IMR-90 (cell line): ENCODE measurements around the gene ATP9B. TPM values are rescaled to one million over a fixed set of nuclear protein-coding genes. Genes with fewer than 3 reads are reported as not detected.

ENCODE experiments used
- ATAC-seq: fragments of 200-7000 bp; cut with Tn5 transposase; 2 replicates; pipeline ENCODE4 v1.9.1; 2020; ENCODE audit warnings: low read depth, mild to moderate bottlenecking, moderate library complexity
- BruUV-seq: library from RNA; stranded (reverse); fragments of 400-500 nt; replicated peaks from 2 replicates; lab custom pipeline; 2021; lab: Mats Ljungman, UMichigan
- CTCF ChIA-PET: fragments of 300-600 bp; formaldehyde crosslinking; extraction: SDS; loops from one replicate; lab custom pipeline; 2021; ENCODE audit warnings: antibody characterized with exemption; lab: Yijun Ruan, JAX
- POLR2A ChIA-PET: fragments of 300-600 bp; sonication (Branson Sonifier 250); formaldehyde crosslinking; loops from one replicate; lab custom pipeline; 2022; ENCODE audit warnings: antibody characterized with exemption; ENCODE audit not compliant: unreplicated experiment; lab: Charles Lee
- DNase-seq: peaks from one replicate; pipeline ENCODE4 v3.0.0; 2013
- H2AFZ ChIP-seq: replicated peaks from 2 replicates; pipeline ENCODE3; 2013; ENCODE audit warnings: low read length, mild to moderate bottlenecking; ENCODE audit not compliant: poor library complexity
- H2AK5ac ChIP-seq: 2 replicates; pipeline ENCODE4 v1.6.1; 2013; ENCODE audit warnings: low read depth, low read length, inconsistent platforms
- H2AK9ac ChIP-seq: replicated peaks from 2 replicates; pipeline ENCODE3; 2013; ENCODE audit warnings: mild to moderate bottlenecking, low read depth, low read length, moderate library complexity; ENCODE audit not compliant: poor library complexity
- H2BK120ac ChIP-seq: 2 replicates; pipeline ENCODE4 v1.6.1; 2013; ENCODE audit warnings: low read depth, low read length, inconsistent platforms
- H2BK15ac ChIP-seq: 3 replicates; pipeline ENCODE4 v1.6.1; 2013; ENCODE audit warnings: low read depth, low read length, inconsistent platforms
- H2BK20ac ChIP-seq: 2 replicates; pipeline ENCODE4 v1.6.1; 2013; ENCODE audit warnings: low read depth, mild to moderate bottlenecking, inconsistent platforms, low read length, moderate library complexity
- H2BK5ac ChIP-seq: 2 replicates; pipeline ENCODE4 v1.6.1; 2013; ENCODE audit warnings: mild to moderate bottlenecking, low read depth, low read length, inconsistent platforms; ENCODE audit not compliant: poor library complexity, severe bottlenecking
- H3K14ac ChIP-seq: replicated peaks from 2 replicates; pipeline ENCODE4 v1.6.1; 2013; ENCODE audit warnings: low read depth, low read length, inconsistent platforms
- H3K18ac ChIP-seq: 2 replicates; pipeline ENCODE4 v1.6.1; 2013; ENCODE audit warnings: low read depth, low read length, control low read depth
- H3K23ac ChIP-seq: 2 replicates; pipeline ENCODE4 v1.6.1; 2013; ENCODE audit warnings: low read depth, low read length, inconsistent platforms
- H3K27ac ChIP-seq: 2 replicates; pipeline ENCODE4 v1.5.1; 2013; ENCODE audit warnings: mild to moderate bottlenecking, control low read depth, low read length; ENCODE audit not compliant: insufficient read depth
- H3K27me3 ChIP-seq: 2 replicates; pipeline ENCODE4 v1.6.1; 2013; ENCODE audit warnings: low read length; ENCODE audit not compliant: control insufficient read depth, insufficient read depth
- H3K36me3 ChIP-seq: 2 replicates; pipeline ENCODE4 v1.6.1; 2013; ENCODE audit warnings: low read length, mixed read lengths; ENCODE audit not compliant: control insufficient read depth, insufficient read depth
- H3K4ac ChIP-seq: 2 replicates; pipeline ENCODE4 v1.6.1; 2013; ENCODE audit warnings: low read depth, low read length, inconsistent platforms
- H3K4me1 ChIP-seq: 2 replicates; pipeline ENCODE4 v1.6.1; 2013; ENCODE audit warnings: low read length, mixed read lengths; ENCODE audit not compliant: control insufficient read depth, insufficient read depth
- H3K4me2 ChIP-seq: 2 replicates; pipeline ENCODE4 v1.6.1; 2013; ENCODE audit warnings: low read depth, mild to moderate bottlenecking, control low read depth, low read length, moderate library complexity
- H3K4me3 ChIP-seq: 2 replicates; pipeline ENCODE4 v1.5.1; 2013; ENCODE audit warnings: low read depth, mild to moderate bottlenecking, control low read depth, low read length, moderate library complexity; ENCODE audit not compliant: insufficient read depth
- H3K56ac ChIP-seq: 2 replicates; pipeline ENCODE4 v1.6.1; 2013; ENCODE audit warnings: low read length, inconsistent platforms; ENCODE audit not compliant: insufficient read depth; ENCODE audit errors: extremely low read depth
- H3K79me1 ChIP-seq, 2 experiments: 2 replicates each; pipeline ENCODE4 v1.6.1; 2013; ENCODE audit warnings: low read length in 2 of 2, inconsistent platforms in 1 of 2, low read depth in 1 of 2
- H3K9ac ChIP-seq: 2 replicates; pipeline ENCODE4 v1.6.1; 2013; ENCODE audit warnings: low read depth, low read length, control low read depth
- H3K9me1 ChIP-seq: 2 replicates; pipeline ENCODE4 v1.6.1; 2013; ENCODE audit warnings: low read length, inconsistent platforms; ENCODE audit not compliant: insufficient read depth
- H3K9me3 ChIP-seq: 2 replicates; pipeline ENCODE4 v1.6.1; 2013; ENCODE audit warnings: low read length; ENCODE audit not compliant: control insufficient read depth, insufficient read depth
- H4K20me1 ChIP-seq: 2 replicates; pipeline ENCODE4 v1.6.1; 2013; ENCODE audit warnings: low read length, inconsistent platforms; ENCODE audit not compliant: insufficient read depth
- H4K5ac ChIP-seq: 2 replicates; pipeline ENCODE4 v1.6.1; 2013; ENCODE audit warnings: mild to moderate bottlenecking, low read depth, low read length, control low read depth
- H4K8ac ChIP-seq, 2 experiments: 2 replicates each; pipeline ENCODE4 v1.6.1; 2013; ENCODE audit warnings: low read depth in 2 of 2, low read length in 2 of 2, control low read depth in 1 of 2, inconsistent platforms in 1 of 2
- H4K91ac ChIP-seq: 2 replicates; pipeline ENCODE4 v1.6.1; 2013; ENCODE audit warnings: low read depth, low read length, inconsistent platforms; ENCODE audit not compliant: insufficient read depth
- BHLHE40 ChIP-seq: fragments of 150-350 bp; IDR thresholded peaks from 2 replicates; pipeline ENCODE4 v1.6.1; 2016; ENCODE audit warnings: mild to moderate bottlenecking, low read depth, low read length
- CEBPB ChIP-seq: IDR thresholded peaks from 2 replicates; pipeline ENCODE4 v1.6.1; 2012; ENCODE audit warnings: low read depth, low read length, improper control_type of control experiment
- CHD1 ChIP-seq: IDR thresholded peaks from 2 replicates; pipeline ENCODE4 v1.6.1; 2012; ENCODE audit warnings: low read depth, low read length, improper control_type of control experiment
- FOS ChIP-seq: fragments of 150-350 bp; IDR thresholded peaks from 2 replicates; pipeline ENCODE4 v1.6.1; 2016; ENCODE audit warnings: low read depth, low read length
- MAFK ChIP-seq: IDR thresholded peaks from 2 replicates; pipeline ENCODE4 v1.6.1; 2012; ENCODE audit warnings: low read depth, low read length, improper control_type of control experiment
- MAZ ChIP-seq: IDR thresholded peaks from 2 replicates; pipeline ENCODE4 v1.6.1; 2012; ENCODE audit warnings: low read depth, mild to moderate bottlenecking, low read length, improper control_type of control experiment, moderate library complexity, borderline replicate concordance
- MXI1 ChIP-seq: IDR thresholded peaks from 2 replicates; pipeline ENCODE4 v1.6.1; 2012; ENCODE audit warnings: low read depth, mild to moderate bottlenecking, low read length, moderate library complexity, borderline replicate concordance
- NFE2L2 ChIP-seq: fragments of 150-350 bp; IDR thresholded peaks from 2 replicates; pipeline ENCODE4 v1.6.1; 2016; ENCODE audit warnings: low read depth, mild to moderate bottlenecking, low read length
- POLR2A ChIP-seq: IDR thresholded peaks from 2 replicates; pipeline ENCODE4 v1.6.1; 2012; ENCODE audit warnings: mild to moderate bottlenecking, low read depth, low read length
- RAD21 ChIP-seq: IDR thresholded peaks from 2 replicates; pipeline ENCODE4 v1.6.1; 2012; ENCODE audit warnings: low read length, improper control_type of control experiment
- RCOR1 ChIP-seq: IDR thresholded peaks from 2 replicates; pipeline ENCODE4 v1.6.1; 2012; ENCODE audit warnings: mild to moderate bottlenecking, low read length, improper control_type of control experiment; ENCODE audit not compliant: insufficient replicate concordance
- RFX5 ChIP-seq: IDR thresholded peaks from 2 replicates; pipeline ENCODE4 v1.8.0; 2012; ENCODE audit warnings: low read depth, mild to moderate bottlenecking, low read length, moderate library complexity
- SMC3 ChIP-seq: fragments of 150-350 bp; IDR thresholded peaks from 2 replicates; pipeline ENCODE4 v1.6.1; 2016; ENCODE audit warnings: low read depth, mild to moderate bottlenecking, antibody characterized with exemption, low read length, moderate library complexity
- WGBS, 2 experiments: methylation state at CpG; one replicate each; pipeline versions ENCODE4 v1.1.5 to v1.1.7; 2013; ENCODE audit warnings: missing lambda C conversion rate in 2 of 2; ENCODE audit not compliant: insufficient read length in 1 of 2; ENCODE audit errors: extremely low coverage in 2 of 2; 5-methylcytosine and 5-hydroxymethylcytosine counted together
- dilution Hi-C: fragments of 300-500 bp; cut with HindIII; formaldehyde crosslinking; loops from one replicate; pipeline ENCODE4 v1.14.3; 2018; ENCODE audit warnings: low sequenced_read_pairs; ENCODE audit not compliant: unreplicated experiment
- in situ Hi-C: fragments of 300-500 bp; cut with MboI; formaldehyde crosslinking; loops from 3 replicates; pipeline ENCODE4 v1.14.3; 2019; ENCODE audit warnings: low sequenced_read_pairs, inconsistent platforms, mixed read lengths
- intact Hi-C: fragments of 100-400 bp; cut with micrococcal nuclease; formaldehyde crosslinking; loops from 2 replicates; pipeline ENCODE4 v1.10.0; 2022
- polyA plus RNA-seq, 3 experiments: library from polyadenylated mRNA; depleted of rRNA; stranded (reverse); fragments of >200 nt; gene quantifications; 2 replicates each; pipeline ENCODE4 v1.2.3, GENCODE V29; 2012; ENCODE audit warnings: low replicate concordance in 1 of 3
- total RNA-seq: library from RNA; depleted of rRNA; stranded (reverse); fragments of >200 nt; gene quantifications from 2 replicates; pipeline ENCODE4 v1.2.3, GENCODE V29; 2012
- TF ChIP-seq, protein P1 (sequence below): conservative IDR thresholded peaks from 2 replicates; pipeline ENCODE4 v1.5.1; 2012; ENCODE audit warnings: mild to moderate bottlenecking, low read depth, low read length, improper control_type of control experiment
- TF ChIP-seq, protein P2 (sequence below): fragments of 150-350 bp; IDR thresholded peaks from 2 replicates; pipeline ENCODE4 v1.6.1; 2017; ENCODE audit warnings: mild to moderate bottlenecking, antibody characterized with exemption, low read length, low read depth
- TF ChIP-seq, protein P3 (sequence below): fragments of 150-350 bp; IDR thresholded peaks from 2 replicates; pipeline ENCODE4 v1.6.1; 2016; ENCODE audit warnings: low read depth, mild to moderate bottlenecking, low read length, moderate library complexity, borderline replicate concordance

ATP9B gene
- total and polyA plus RNA-seq, 2 of the 4 experiments (the other 2 are of a cell fraction), result 11.0 to 11.5 TPM

DNA sequence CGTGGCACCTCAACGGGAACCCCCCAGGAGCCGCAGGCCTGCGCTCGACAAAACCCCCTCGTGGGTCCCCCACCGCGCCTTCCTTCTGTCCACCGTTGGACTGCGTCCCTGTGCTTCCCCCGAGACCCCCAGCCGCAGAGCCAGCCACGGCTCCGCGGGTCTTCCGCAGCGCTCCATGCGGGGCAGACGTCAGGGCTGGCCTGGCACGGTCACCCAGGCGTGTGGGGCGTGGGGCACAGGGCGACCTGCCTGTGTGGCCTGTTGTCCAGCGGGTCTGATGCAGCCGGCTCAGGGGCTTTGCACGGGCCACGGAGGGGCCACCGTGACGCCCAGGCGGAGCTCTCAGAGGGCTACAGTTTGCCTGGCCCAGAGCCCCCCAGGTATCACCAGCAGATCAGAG lies 337.5 kb downstream of the ATP9B start:
- TF ChIP-seq CHD1 (no peak), RCOR1 (no peak), BHLHE40 (no peak), POLR2A (no peak), MXI1 (no peak), FOS (no peak), MAZ (no peak), RFX5 (no peak), SMC3 (no peak), CEBPB (no peak), NFE2L2 (no peak), MAFK (no peak), RAD21 (no peak)
- TF ChIP-seq, protein P1, sequence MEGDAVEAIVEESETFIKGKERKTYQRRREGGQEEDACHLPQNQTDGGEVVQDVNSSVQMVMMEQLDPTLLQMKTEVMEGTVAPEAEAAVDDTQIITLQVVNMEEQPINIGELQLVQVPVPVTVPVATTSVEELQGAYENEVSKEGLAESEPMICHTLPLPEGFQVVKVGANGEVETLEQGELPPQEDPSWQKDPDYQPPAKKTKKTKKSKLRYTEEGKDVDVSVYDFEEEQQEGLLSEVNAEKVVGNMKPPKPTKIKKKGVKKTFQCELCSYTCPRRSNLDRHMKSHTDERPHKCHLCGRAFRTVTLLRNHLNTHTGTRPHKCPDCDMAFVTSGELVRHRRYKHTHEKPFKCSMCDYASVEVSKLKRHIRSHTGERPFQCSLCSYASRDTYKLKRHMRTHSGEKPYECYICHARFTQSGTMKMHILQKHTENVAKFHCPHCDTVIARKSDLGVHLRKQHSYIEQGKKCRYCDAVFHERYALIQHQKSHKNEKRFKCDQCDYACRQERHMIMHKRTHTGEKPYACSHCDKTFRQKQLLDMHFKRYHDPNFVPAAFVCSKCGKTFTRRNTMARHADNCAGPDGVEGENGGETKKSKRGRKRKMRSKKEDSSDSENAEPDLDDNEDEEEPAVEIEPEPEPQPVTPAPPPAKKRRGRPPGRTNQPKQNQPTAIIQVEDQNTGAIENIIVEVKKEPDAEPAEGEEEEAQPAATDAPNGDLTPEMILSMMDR, result no peak
- TF ChIP-seq, protein P2, sequence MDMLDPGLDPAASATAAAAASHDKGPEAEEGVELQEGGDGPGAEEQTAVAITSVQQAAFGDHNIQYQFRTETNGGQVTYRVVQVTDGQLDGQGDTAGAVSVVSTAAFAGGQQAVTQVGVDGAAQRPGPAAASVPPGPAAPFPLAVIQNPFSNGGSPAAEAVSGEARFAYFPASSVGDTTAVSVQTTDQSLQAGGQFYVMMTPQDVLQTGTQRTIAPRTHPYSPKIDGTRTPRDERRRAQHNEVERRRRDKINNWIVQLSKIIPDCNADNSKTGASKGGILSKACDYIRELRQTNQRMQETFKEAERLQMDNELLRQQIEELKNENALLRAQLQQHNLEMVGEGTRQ, result no peak
- TF ChIP-seq, protein P3, sequence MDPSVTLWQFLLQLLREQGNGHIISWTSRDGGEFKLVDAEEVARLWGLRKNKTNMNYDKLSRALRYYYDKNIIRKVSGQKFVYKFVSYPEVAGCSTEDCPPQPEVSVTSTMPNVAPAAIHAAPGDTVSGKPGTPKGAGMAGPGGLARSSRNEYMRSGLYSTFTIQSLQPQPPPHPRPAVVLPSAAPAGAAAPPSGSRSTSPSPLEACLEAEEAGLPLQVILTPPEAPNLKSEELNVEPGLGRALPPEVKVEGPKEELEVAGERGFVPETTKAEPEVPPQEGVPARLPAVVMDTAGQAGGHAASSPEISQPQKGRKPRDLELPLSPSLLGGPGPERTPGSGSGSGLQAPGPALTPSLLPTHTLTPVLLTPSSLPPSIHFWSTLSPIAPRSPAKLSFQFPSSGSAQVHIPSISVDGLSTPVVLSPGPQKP, result no peak
- no peak overlapping the region for H4K8ac ChIP-seq
- H2BK20ac ChIP-seq, result no peak overlapping the region
- no peaks in the 10 kb centered on the region for H4K20me1 ChIP-seq
- no peaks in the 10 kb centered on the region for H3K27me3 ChIP-seq
- no peak overlapping the region for H3K4me2 ChIP-seq
- no peak overlapping the region for H2BK5ac ChIP-seq
- no peak overlapping the region for H2AFZ ChIP-seq
- H3K79me1 ChIP-seq, result no peaks in the 10 kb centered on the region
- H3K9me1 ChIP-seq, result no peaks in the 10 kb centered on the region
- H3K18ac ChIP-seq, result no peak overlapping the region
- H3K23ac ChIP-seq, result no peak overlapping the region
- POLR2A ChIA-PET, result no interaction called here
- H3K4me1 ChIP-seq, result no peaks in the 10 kb centered on the region
- no peak overlapping the region for H3K4me3 ChIP-seq
- H3K9me3 ChIP-seq, result no peaks in the 10 kb centered on the region
- BruUV-seq, result no TSS peak
- peak overlapping the region; percentile 42 for H2AK9ac ChIP-seq
- dilution Hi-C loops (no loop called here), in situ Hi-C loops (no loop called here), intact Hi-C loops (no loop called here)
- DNase-seq, result no peak
- H2AK5ac ChIP-seq, result no peak overlapping the region
- CTCF ChIA-PET, result no interaction called here
- H2BK120ac ChIP-seq, result no peak overlapping the region
- no peak overlapping the region for H2BK15ac ChIP-seq
- ATAC-seq, result no peak
- WGBS, 2 experiments, result 94% methylated on average over 28 of the region's 30 CpGs; no CpG with 5 or more reads in 1 of the 2 experiments
- H3K9ac ChIP-seq, result no peak overlapping the region
- no peak overlapping the region for H3K27ac ChIP-seq
- no peak overlapping the region for H4K5ac ChIP-seq
- H3K56ac ChIP-seq, result no peak overlapping the region
- H3K36me3 ChIP-seq, result peaks cover 7% of the 10 kb centered on the region; the same call in 1 of the 2 replicates
- H3K14ac ChIP-seq, result no peak overlapping the region
- H4K91ac ChIP-seq, result no peak overlapping the region
- H3K4ac ChIP-seq, result no peak overlapping the region
